Hair follicular keratinocyte (primary cell): ENCODE measurements around the gene CD2AP. TPM values are rescaled to one million over a fixed set of nuclear protein-coding genes. Genes with fewer than 3 reads are reported as not detected.

Experiments used
- total RNA-seq: library from RNA; depleted of rRNA; stranded (reverse); fragments of >200 nt; gene quantifications from 2 replicates; pipeline ENCODE4 v1.2.3, GENCODE V29; 2015

Gene CD2AP
- 20.1 and 21.2 TPM in 2 replicates for total RNA-seq

GRCh38 chr6:47477497-47478232 is at the start of gene CD2AP:
TSS of gene CD2AP (plus strand) at chr6:47477789. CDS start at chr6:47478245, 456 bp downstream.

Other genes with a start within 250 kb of the CD2AP start
- gene TNFRSF21, start 167.9 kb upstream of the CD2AP start, total RNA-seq, result 27.8 and 47.2 TPM in 2 replicates
- 2.6 and 3.1 TPM in 2 replicates for gene ADGRF4, start 220.8 kb downstream of the CD2AP start, total RNA-seq